ENCODE results near the gene DYNC2H1.
"Not testable (repeated sequence)": the region's sequence is repeated elsewhere in the genome, so short reads cannot be mapped to it uniquely, and the experiment has no call there.

Gene DYNC2H1

DNA sequence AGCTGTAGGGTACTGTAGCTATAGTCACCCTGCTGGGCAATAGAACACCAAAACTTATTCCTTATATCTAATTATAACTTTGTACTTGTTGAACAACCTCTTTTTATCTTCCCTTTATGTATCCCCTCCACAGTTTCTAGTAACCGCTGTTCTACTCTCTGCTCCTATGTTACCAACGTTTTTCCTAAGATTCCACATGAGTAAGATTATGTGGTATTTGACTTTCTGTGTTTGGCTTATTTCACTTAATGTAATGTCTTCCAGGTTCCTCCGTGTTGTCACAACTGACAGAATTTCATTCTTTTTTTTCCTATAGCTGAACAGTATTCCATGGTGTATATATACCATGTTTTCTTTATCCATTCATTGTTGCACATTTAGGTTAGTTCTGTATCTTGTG, 258.4 kb downstream of the DYNC2H1 start:
- DNase-seq (ENCODE audit: low read depth in 3 of 3), result no peak

DNA sequence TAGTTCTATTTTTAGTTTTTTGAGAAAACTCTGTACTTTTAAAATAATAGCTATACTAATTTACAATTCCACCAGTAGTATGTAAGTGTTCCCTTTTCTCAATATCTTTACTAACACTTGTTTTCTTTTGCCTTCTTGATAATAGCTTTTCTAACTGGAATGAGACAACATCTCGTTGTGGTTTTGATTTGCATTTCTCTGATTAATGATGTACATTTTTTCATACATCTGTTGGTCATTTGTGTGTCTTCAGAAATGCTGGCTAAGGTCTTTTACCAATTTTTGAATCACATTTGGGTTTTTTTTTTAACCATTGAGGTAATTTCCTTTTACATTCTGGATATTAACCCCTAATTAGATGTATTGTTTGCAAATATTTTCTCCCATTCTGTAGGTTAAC, 258.9 kb downstream of the DYNC2H1 start:
- no peak for DNase-seq (ENCODE audit: low read depth in 3 of 3)

DNA sequence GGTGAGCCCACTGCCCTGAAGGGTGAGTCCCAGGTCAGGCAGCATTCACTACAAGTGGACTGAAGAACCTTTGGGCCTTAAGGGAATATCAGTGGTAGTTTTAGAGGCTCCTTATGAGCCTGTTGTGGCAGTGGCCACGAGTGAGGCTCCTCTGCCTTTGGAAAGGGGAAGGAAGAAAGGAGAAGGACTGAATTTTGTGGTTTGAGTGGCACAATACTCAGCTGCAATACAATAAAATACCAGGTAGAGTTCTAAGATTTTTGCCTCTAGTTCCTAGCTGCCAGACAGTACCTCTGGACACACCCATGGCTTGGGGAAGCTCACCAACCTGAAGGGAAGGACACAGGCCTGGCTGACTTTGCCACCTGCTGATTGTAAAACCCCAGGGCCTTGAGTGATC, 260.9 kb downstream of the DYNC2H1 start:
- DNase-seq (ENCODE audit: low read depth in 3 of 3), result no peak

DNA sequence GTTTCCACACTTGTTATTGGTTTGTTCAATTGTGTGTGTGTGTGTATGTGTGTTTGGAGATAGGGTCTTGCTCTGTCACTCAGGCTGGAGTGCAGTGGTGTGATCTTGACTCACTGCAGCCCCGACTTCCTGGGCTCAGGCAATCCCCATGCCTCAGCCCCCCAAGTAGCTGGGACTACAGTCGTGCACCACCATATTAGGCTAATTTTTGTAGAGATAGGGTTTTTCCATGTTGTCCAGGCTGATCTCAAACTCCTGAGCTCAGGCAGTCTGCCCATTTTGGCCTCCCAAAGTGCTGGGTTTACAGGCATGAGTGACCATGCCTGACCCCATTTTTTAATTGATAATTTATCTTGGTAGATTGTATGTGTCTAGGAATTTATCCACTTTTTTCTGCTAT, 263.7 kb downstream of the DYNC2H1 start:
- no peak for DNase-seq (ENCODE audit: low read depth in 3 of 3)

DNA sequence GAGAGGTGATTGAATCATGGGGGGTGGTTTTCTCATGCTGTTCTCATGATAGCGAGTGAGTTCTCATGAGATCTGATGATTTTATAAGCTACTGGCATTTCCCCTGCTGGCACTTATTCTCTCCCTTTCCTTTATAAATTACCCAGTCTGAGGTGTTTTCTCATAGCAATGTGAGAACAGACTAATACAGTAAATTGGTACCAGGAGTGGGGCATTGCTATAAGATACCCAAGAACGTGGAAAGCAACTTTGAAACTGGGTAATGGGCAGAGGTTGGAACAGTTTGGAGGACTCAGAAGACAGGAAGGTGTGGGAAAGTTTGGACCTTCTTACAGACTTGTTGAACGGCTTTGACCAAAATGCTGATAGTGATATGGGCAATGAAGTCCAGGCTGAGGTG, 265.0 kb downstream of the DYNC2H1 start:
- not testable (repeated sequence) for DNase-seq (ENCODE audit: low read depth in 3 of 3)

DNA sequence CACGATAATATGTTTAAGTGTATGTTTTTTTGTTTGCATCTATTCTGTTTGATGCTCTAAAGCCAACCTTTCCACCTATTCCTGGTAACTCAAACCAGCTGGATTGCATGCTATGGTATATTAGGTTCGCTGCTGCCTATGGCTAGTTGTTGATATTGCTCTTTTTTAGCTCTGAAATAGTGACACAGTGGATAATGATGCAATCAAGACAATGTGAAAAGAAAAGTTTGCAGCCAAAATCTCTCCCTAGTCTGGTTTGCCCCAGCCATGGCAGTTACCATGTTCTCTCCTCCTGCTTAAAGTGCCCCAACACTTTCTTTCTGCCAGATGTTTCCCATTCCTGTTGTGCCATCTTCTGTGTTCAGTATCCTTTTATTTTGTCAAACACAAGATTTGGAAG, 269.7 kb downstream of the DYNC2H1 start:
- no peak for DNase-seq (ENCODE audit: low read depth in 3 of 3)

DNA sequence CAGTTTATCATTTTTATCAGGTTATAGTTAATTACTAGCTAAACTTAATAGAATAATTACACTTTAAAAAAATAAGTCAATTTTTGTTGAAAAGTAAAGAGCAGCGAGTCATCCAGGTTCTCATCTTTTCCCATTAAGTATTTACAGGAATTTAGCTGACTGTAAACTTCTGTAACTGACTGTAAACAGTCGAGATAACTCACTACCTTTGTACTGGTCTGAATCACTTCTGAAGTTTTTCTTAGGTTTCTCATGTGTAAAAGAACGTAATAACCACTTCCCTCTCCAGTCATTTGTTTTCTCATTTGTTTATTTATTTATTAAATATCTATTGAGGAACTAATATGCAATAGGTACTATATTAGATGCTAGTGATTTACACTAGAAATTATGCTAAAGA, 270.8 kb downstream of the DYNC2H1 start:
- no peak for DNase-seq (ENCODE audit: low read depth in 3 of 3)

DNA sequence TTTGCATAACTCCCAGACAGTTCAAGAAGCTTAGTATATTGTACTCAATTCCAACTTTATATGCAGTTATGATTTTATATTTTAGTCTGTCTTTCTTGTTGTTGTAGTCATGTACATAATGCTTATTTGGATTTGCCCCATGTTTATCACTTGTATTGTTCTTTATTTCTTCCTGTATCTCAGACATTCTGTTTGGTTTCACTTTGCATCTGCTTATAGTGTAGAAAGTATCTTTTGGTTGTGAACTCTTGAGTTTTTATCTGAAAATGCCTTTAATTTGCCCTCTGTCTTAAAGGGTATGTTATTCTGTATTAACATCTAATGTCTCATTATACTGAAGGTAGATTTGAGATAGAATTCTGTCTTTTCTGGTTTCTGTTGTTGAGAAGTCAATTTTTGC, 275.4 kb downstream of the DYNC2H1 start:
- no peak for DNase-seq (ENCODE audit: low read depth in 3 of 3)

DNA sequence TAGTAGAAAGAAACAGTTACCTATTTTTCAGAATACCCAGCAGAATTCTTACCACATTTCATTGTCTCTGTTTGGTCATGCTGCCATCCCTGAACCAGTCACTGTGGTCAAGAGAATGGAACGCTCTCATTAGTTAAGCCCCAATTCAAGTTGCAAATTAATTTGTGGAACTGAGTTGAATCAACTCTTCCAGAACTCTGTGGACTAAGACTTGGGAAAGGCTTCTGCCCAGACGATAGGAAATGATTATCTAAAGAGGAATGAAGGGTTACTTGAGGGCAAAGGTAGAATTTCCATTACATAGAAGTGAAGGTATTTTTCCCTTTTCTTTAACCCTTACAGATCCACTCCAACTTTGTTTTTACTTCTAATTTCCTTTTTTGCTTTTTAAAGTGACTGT, 286.4 kb downstream of the DYNC2H1 start:
- no peak for DNase-seq (ENCODE audit: low read depth in 3 of 3)

DNA sequence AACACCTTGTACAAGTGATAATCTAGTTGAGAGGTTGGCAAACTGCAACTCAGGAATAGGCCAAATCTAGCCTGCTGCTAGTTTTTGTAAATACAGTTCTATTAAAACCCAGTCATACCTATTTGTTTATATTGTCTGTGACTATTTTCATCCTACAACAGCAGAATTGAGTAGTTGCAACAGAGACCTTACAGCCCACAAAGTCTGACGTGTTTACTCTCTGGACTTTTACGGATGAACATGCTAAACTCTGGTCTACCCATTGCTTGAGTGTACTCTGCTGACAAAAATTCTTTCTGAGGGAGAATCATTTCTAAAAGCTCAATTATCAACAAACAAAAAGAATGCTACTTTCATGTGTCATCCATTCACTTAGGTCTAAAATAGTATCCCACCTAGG, 287.0 kb downstream of the DYNC2H1 start:
- DNase-seq (ENCODE audit: low read depth in 3 of 3), result no peak

DNA sequence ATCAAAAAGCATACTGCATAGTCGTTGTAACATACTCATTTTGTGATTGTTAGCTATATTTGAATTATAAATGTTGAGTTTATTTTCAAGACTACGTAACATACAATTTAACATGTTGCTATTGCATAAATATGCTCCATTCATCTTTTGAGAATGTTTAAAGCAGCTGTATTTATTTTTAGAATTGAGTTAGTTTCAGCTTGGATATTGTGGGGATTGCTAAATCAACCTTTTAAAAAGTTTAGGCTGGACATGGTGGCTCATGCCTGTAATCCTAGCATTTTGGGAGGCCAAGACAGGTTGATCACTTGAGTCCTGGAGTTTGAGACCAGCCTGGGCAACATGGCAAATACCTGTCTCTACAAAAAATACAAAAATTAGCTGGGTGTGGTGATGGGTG, 288.1 kb downstream of the DYNC2H1 start:
- DNase-seq (ENCODE audit: low read depth in 3 of 3), result no peak

DNA sequence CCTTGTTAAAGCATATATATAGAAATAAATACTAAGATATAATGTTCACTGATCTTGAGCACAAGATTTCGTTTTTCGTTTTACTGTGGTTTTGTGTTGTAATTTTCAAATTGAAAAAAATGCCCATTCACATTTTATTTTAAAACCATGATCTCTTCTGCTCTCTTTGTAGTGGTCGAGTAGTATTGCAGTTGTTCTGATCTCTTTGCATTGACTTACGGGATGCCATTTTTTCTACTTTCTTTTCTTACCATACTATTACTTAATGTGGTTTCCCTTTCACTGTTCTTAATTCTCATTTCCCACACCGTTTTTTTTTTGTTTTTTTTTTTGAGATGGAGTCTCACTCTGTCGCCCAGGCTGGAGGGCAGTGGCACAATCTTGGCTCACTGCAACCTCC, 289.6 kb downstream of the DYNC2H1 start:
- DNase-seq (ENCODE audit: low read depth in 3 of 3), result no peak

DNA sequence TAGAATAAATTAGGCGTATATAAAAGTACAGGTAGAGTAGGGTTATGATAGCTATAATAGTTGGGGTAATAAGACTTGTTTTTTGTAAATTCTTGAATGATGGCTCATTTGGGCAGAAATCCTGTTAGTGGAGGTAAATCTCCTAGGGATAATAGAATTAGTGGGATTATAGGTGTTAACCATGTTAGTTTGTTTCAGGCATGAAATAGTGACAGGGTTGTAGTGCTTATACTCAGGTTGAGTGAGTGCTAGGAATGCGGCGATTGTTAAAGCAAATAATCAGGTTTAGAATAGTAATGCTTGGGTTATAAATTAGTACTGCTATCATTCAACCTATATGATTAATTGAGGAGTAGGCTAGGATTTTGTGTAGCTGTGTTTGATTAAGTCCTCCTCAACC, 297.1 kb downstream of the DYNC2H1 start:
- DNase-seq (ENCODE audit: low read depth in 3 of 3), result no peak

DNA sequence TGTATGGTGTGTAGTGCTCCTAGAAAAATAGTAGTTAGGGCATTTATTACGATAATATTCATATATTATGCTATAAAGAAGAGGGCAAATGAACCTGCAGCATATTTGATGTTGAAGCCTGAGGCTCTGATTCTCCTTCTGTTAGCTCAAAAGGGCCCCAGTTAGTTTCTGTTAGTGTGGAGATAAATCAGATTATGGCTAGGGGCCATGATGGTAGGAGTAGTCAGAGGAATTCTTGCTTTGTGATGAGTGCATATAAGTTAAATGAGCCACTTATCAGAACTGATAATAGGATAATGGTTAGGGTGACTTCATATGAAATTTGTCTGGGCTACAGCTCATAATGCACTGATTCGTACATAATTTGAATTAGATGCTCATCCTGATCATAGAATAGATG, 298.4 kb downstream of the DYNC2H1 start:
- no peak for DNase-seq (ENCODE audit: low read depth in 3 of 3)

DNA sequence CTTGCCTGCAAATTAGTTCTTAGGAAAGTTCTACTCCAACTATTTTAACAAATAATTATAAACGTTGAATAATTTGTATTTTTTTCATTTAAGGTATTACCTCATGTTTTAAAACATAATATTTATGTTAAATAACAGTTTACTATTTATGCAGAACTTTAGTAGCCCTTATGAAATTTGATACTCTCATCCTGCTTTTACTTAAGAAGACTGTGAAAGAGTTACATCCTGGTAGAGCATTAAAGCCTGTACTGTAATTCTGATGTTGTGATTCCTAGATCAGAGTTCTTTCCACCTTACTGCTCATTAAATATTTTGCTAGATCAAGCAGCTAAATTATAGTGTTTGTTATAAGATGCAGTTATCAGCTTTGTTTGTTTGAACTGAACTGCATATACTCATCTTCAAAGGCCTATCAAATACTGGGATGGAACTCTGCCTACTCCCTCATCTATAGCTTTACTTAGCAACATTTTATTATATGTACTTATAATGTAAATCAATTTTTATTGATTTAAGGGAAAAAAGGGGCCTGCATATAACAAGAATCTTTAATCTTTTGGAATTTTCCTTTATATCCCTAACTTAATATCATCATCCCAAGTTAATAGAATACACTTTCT, 304.2 kb downstream of the DYNC2H1 start:
- DNase-seq (ENCODE audit: low read depth in 3 of 3), result no peak

DNA sequence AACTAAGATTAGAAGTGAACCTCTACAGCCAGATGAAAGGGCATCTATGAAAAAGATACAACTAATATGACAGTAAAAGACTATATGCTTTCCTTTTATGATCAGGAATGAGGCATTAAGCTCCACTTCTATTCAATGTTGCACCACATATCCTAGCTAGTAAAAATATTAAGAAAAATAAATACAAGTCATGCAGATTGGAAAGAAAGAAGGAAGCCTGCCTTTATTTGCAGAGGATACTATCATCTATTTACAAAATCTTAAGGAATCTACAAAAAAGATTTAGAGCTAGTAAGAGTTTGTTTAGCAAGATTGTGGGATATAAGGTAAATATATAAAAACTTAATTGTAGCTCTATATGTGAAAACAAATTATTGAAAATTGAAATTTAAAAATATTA, 308.8 kb downstream of the DYNC2H1 start:
- DNase-seq (ENCODE audit: low read depth in 3 of 3), result no peak

DNA sequence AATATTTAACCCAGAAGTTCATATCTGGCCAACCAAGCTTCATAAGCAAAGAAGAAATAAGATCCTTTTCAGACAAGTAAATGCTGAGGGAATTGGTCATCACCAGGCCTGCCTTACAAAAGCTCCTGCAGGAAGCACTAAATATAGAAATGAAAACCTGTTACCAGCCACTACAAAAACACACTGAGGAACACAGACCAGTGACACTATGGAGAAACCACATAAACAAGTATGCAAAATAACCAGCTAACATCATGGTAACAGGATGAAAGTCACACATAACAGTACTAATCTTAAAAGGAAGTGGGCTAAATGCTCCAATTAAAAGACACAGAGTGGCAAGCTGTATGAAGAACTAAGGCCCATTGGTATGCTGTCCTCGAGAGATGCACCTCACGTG, 311.4 kb downstream of the DYNC2H1 start:
- DNase-seq (ENCODE audit: low read depth in 3 of 3), result no peak

DNA sequence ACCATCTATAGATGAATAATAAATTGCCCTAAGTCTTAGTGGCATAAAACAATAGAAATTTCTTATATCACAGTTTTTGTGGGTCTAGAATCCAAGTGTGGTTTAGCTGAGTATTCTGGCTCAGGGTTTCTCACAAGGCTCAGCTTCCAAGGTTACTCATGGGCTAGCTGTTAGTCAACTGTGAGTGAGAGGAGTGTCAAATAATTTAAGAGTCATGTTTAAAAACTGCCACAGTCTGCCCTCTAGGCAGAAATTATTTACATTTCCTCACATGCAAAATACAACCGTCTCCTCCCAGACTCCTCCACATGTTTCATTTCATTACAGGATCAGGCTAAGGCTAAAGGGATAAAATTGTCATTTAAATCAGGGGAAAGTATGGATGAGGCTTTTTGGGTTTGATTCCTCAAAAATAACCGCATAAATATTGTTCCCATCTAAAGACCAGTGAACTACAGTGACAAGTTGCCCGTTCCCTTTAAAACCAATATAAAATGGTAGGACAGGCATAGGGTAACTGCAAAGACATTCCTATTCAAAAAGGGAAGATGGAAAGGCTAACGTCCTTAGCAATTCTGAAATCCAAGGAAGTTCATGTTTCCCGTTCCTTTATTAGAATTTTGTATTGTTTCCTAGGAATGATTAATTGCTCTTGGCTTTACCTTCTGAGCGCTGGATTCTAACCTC, 324.3 kb downstream of the DYNC2H1 start:
- no peak for DNase-seq (ENCODE audit: low read depth in 3 of 3)

DNA sequence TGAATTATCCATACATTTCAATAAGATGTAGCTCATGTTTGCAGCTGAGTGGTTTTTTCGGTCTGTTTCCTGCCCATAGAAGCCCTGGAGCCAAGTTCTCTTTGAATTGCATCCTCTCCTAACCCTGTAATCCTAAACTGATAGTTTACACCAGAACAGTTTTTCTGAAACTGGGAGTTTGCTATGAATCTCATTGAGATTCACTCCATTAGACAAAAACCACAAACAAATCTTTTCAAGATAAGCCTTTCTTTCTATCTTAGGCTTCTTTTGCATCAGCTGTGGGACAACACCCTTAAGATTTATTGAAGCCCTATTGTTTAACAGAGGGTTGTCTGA, 324.8 kb downstream of the DYNC2H1 start:
- no peak for DNase-seq (ENCODE audit: low read depth in 3 of 3)

DNA sequence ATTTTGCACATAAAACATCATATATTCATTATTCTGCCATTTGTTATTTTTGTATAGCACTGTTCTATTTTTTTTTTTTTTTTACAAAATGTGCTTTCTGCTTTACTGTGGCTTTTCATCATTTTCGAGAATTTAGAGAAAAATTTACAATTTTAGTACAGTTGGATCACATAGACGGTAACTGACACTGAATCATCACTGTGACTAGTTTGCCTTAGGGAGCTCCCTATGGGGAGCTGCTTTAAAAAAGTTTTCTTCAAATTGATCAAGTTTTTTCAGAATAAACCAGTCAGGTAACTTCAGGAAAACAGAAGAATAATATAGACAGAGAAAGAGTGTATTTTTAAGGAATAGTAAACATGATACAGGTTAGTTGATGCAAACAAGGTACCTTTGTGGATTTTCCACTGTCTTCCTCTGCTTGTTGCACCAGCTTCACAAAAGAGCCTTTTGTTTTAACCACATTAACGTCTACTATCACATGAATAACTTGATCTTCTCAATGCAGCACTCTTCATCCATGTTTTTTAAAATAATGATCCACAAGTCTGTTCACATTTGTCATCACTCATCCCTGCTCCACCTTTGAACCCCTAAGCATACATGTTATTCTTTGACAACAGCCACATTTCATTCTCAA, 327.0 kb downstream of the DYNC2H1 start:
- no peak for DNase-seq (ENCODE audit: low read depth in 3 of 3)

DNA sequence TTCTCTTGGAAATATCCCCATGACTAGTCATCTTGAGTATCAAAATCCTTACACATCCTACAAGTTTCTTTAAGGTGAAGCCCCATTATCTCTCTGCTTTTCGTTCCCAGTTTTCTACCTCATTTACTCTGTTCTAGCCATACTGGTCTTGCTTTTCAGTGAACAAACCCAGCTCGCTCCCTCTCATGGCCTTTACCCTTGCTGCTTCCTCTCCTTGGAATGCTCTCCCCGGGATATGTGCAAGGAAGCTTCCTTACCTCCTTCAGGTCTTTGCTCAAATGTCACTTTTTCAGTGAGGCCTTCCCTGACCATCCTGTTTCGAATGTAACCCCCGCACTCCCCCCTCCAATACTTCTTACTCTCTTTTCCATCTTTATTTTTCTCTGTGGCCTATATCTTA, 331.8 kb downstream of the DYNC2H1 start:
- DNase-seq (ENCODE audit: low read depth in 3 of 3), result no peak

DNA sequence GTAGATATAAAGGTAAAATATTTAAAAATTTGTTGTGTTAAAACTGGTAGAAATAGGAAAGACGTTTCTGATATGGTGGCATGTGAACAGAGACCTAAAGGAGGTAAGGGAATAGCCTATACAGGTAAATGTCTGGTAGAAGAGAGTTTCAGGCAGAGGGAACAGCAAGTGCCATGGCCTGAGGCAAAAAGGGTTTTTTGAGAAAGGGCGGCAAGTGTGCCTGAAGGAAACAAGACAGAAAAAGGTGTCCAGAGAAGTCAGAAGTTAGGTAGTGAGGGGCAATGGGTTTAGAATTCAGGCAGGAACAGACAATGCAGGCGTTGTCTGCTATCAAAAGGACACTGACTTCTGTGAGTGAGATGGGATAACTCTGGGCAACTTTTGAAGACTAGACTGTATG, 339.7 kb downstream of the DYNC2H1 start:
- no peak for DNase-seq (ENCODE audit: low read depth in 3 of 3)

DNA sequence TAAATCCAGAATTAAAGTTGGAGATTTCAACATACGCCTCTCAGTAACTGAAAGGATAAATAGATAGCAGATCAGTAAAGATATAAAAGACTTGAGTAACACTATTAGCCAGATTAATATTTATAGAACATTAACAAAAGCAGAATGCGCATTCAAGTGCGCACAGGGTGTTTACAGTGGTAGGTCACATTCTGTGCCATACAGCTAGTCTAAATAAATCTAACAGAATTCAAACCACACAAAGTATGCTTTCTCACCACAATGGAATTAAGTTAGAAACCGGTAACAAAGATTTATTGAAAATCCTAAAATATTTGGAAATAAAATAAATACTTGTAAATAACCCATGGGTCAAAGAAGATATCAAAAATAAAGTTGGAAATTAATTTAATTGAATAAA, 341.0 kb downstream of the DYNC2H1 start:
- DNase-seq (ENCODE audit: low read depth in 3 of 3), result no peak

DNA sequence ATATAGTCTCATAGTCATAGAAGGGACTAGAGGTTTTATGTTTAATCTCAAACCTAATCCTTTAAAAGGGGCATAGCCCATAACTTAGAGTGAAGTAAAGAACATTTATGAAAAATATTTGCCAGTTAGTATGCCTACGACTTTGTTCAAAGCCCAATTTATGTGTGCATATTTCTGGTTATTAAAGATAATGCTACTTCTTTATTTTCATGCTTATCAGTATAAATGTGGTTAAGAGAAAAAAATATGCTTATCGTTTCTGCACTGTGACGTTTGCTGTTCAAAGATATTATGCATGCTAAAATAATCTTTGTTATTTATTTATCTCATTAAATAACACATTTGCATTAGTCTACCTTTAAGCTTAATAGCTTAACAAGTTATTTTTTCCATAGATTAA, 343.9 kb downstream of the DYNC2H1 start:
- DNase-seq (ENCODE audit: low read depth in 3 of 3), result no peak

All from stimulated activated CD4-positive, alpha-beta T cell treated with anti-CD3 and anti-CD28 coated beads, TNF-alpha, amount 100 ng/mL, for 48 hours (primary cell).